Neural progenitor cell (in vitro differentiated cells): Measurements from ENCODE around the gene TFAM. TPM values are rescaled to one million over a fixed set of nuclear protein-coding genes. Genes with fewer than 3 reads are reported as not detected.
A peak's percentile ranks its signal among the peaks of the same experiment; 100 is the strongest.

ENCODE experiments used
- DNase-seq: peaks from one replicate; pipeline ENCODE4 v3.0.0-alpha.2; 2016; ENCODE audit warnings: low spot score
- H2AFZ ChIP-seq: fragments of 200-600 bp; sonication (generic); replicated peaks from 2 replicates; pipeline ENCODE4 v1.6.1; 2016; ENCODE audit warnings: antibody characterized with exemption
- H3F3A ChIP-seq: fragments of 200-600 bp; sonication (generic); 2 replicates; pipeline ENCODE4 v1.6.1; 2016; ENCODE audit warnings: antibody characterized with exemption, low read depth
- H3K27ac ChIP-seq: fragments of 200-600 bp; sonication (generic); 2 replicates; pipeline ENCODE4 v1.5.1; 2016; ENCODE audit warnings: mild to moderate bottlenecking
- H3K27me3 ChIP-seq: fragments of 200-600 bp; sonication (generic); 2 replicates; pipeline ENCODE4 v1.6.1; 2016; ENCODE audit warnings: mild to moderate bottlenecking, moderate library complexity
- H3K36me3 ChIP-seq: fragments of 200-600 bp; sonication (generic); 2 replicates; pipeline ENCODE4 v1.5.1; 2016
- H3K4me1 ChIP-seq: fragments of 200-600 bp; sonication (generic); 2 replicates; pipeline ENCODE4 v1.6.1; 2016; ENCODE audit warnings: mixed run types
- H3K4me2 ChIP-seq: fragments of 200-600 bp; sonication (generic); 2 replicates; pipeline ENCODE4 v1.6.1; 2016
- H3K4me3 ChIP-seq: fragments of 200-600 bp; sonication (generic); 2 replicates; pipeline ENCODE4 v1.5.1; 2016
- H3K79me2 ChIP-seq: fragments of 200-600 bp; sonication (generic); 2 replicates; pipeline ENCODE4 v1.6.1; 2016; ENCODE audit warnings: low read depth
- H3K9ac ChIP-seq: fragments of 200-600 bp; sonication (generic); 2 replicates; pipeline ENCODE4 v1.6.1; 2016
- H3K9me3 ChIP-seq: fragments of 200-600 bp; sonication (generic); 2 replicates; pipeline ENCODE4 v1.5.1; 2016; ENCODE audit warnings: low read depth
- H4K20me1 ChIP-seq: fragments of 200-600 bp; sonication (generic); 2 replicates; pipeline ENCODE4 v1.6.1; 2016; ENCODE audit warnings: low read depth
- H3K27ac Mint-ChIP-seq: 3 replicates; pipeline ENCODE4 v1.8.0; 2021; ENCODE audit warnings: mixed read lengths
- H3K27me3 Mint-ChIP-seq: 2 replicates; pipeline ENCODE4 v1.8.0; 2022; ENCODE audit warnings: low read depth, mild to moderate bottlenecking, inconsistent platforms, moderate library complexity, mixed read lengths; ENCODE audit not compliant: insufficient read depth
- H3K36me3 Mint-ChIP-seq: 3 replicates; pipeline ENCODE4 v1.8.0; 2021; ENCODE audit warnings: mixed read lengths
- H3K4me1 Mint-ChIP-seq: 3 replicates; pipeline ENCODE4 v1.8.0; 2021; ENCODE audit warnings: mixed read lengths
- H3K4me3 Mint-ChIP-seq: 3 replicates; pipeline ENCODE4 v1.8.0; 2021; ENCODE audit warnings: mild to moderate bottlenecking, moderate library complexity, mixed read lengths
- H3K9me3 Mint-ChIP-seq: 3 replicates; pipeline ENCODE4 v1.8.0; 2020; ENCODE audit warnings: mixed read lengths
- EZH2 ChIP-seq: fragments of 200-600 bp; sonication (generic); IDR thresholded peaks from 2 replicates; pipeline ENCODE4 v1.6.1; 2017; ENCODE audit warnings: antibody characterized with exemption, mild to moderate bottlenecking, moderate library complexity
- EZH2phosphoT487 ChIP-seq: fragments of 200-600 bp; sonication (generic); IDR thresholded peaks from 2 replicates; pipeline ENCODE4 v1.6.1; 2017; ENCODE audit warnings: antibody characterized with exemption
- total RNA-seq: library from RNA; depleted of rRNA; stranded (reverse); fragments of >200 nt; gene quantifications from 2 replicates; pipeline ENCODE4 v1.2.3, GENCODE V29; 2015; ENCODE audit warnings: low replicate concordance
- TF ChIP-seq, protein P1 (sequence below): fragments of 200-600 bp; sonication (generic); IDR thresholded peaks from 2 replicates; pipeline ENCODE4 v1.5.1; 2017; ENCODE audit warnings: antibody characterized with exemption, mild to moderate bottlenecking

TFAM gene
- total RNA-seq, 1 donor from 2014 or later: 61.2 TPM

DNA sequence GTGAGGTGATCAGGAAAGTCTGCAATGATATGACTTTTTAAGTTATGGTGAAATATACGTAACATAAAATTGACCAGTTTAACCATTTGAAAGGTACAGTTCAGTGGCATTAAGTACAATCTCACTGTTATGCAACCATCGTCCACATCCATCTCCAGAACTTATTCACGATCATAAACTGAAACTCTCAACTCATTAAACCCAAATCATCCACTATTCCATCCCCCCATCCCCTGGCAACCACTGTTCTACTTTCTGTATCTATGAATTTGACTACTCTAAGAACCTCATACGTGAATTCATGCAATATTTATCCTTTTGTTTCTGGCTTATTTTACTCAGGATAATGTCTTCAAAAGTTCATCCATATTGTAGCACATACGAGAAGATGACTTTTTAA is 48.4 kb downstream of the TFAM start:
- TF ChIP-seq EZH2 (no peak), EZH2phosphoT487 (no peak)
- TF ChIP-seq, protein P1, sequence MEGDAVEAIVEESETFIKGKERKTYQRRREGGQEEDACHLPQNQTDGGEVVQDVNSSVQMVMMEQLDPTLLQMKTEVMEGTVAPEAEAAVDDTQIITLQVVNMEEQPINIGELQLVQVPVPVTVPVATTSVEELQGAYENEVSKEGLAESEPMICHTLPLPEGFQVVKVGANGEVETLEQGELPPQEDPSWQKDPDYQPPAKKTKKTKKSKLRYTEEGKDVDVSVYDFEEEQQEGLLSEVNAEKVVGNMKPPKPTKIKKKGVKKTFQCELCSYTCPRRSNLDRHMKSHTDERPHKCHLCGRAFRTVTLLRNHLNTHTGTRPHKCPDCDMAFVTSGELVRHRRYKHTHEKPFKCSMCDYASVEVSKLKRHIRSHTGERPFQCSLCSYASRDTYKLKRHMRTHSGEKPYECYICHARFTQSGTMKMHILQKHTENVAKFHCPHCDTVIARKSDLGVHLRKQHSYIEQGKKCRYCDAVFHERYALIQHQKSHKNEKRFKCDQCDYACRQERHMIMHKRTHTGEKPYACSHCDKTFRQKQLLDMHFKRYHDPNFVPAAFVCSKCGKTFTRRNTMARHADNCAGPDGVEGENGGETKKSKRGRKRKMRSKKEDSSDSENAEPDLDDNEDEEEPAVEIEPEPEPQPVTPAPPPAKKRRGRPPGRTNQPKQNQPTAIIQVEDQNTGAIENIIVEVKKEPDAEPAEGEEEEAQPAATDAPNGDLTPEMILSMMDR: no peak
- Mint-ChIP-seq H3K27me3 (peaks cover 2% of the 10 kb centered on the region), H3K36me3 (no peaks in the 10 kb centered on the region), H3K4me3 (no peak overlapping the region), H3K27ac (no peak overlapping the region), H3K9me3 (no peaks in the 10 kb centered on the region), H3K4me1 (no peaks in the 10 kb centered on the region)
- Histone ChIP-seq H3K36me3 (no peaks in the 10 kb centered on the region), H3K27me3 (no peaks in the 10 kb centered on the region), H3K4me3 (no peak overlapping the region), H3K9me3 (no peaks in the 10 kb centered on the region), H4K20me1 (no peaks in the 10 kb centered on the region), H3K9ac (no peak overlapping the region), H3K4me2 (no peak overlapping the region), H3F3A (no peaks in the 10 kb centered on the region), H3K79me2 (no peaks in the 10 kb centered on the region), H3K4me1 (no peaks in the 10 kb centered on the region), H3K27ac (no peak overlapping the region), H2AFZ (no peak overlapping the region)
- DNase-seq: no peak

DNA sequence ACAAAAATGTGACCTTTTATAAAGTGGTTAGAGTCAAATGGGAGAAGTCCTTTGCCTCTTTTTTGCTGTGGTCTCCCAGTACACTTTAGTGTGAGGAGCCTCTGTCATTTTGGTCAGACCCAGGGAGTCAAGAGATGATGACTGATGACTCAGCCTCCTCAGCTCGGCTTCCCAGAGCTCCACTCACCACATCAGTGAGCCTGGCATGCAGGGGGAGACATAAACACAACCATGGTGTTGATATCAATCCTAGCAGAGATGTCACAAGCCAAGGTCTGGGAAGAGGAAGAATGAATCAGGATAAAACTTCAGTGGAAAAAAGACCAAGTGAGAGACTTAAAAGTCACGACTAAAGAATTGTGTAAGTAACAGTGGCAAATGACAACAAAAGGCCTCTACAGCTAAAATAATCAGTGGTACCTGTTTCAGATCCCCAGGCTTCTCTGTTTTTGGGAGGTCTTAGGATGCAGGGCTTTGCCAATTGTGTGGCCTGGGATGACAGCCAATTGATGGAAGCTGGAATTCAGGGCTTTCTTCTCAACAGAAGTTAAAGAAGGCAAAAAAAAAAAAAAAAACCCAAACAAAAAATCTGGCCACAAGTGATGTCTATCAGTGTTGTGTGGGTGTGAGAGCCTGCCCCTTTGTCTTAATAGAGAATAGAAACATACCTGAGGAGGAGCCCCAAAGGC is 50.2 kb downstream of the TFAM start:
- H3K9ac ChIP-seq: no peak overlapping the region
- no peaks in the 10 kb centered on the region for H3F3A ChIP-seq
- Mint-ChIP-seq H3K4me3 (no peak overlapping the region), H3K4me1 (no peaks in the 10 kb centered on the region), H3K9me3 (peaks cover 6% of the 10 kb centered on the region), H3K36me3 (no peaks in the 10 kb centered on the region), H3K27me3 (peaks cover 2% of the 10 kb centered on the region), H3K27ac (no peak overlapping the region)
- no peaks in the 10 kb centered on the region for H4K20me1 ChIP-seq
- no peak for DNase-seq
- no peak overlapping the region for H3K27ac ChIP-seq
- no peaks in the 10 kb centered on the region for H3K4me1 ChIP-seq
- no peaks in the 10 kb centered on the region for H3K36me3 ChIP-seq
- no peak overlapping the region for H2AFZ ChIP-seq
- H3K4me3 ChIP-seq: no peak overlapping the region
- H3K4me2 ChIP-seq: no peak overlapping the region
- no peaks in the 10 kb centered on the region for H3K9me3 ChIP-seq
- TF ChIP-seq EZH2: no peak
- TF ChIP-seq, protein P1: no peak
- no peak for TF ChIP-seq EZH2phosphoT487
- no peaks in the 10 kb centered on the region for H3K79me2 ChIP-seq
- no peaks in the 10 kb centered on the region for H3K27me3 ChIP-seq

DNA sequence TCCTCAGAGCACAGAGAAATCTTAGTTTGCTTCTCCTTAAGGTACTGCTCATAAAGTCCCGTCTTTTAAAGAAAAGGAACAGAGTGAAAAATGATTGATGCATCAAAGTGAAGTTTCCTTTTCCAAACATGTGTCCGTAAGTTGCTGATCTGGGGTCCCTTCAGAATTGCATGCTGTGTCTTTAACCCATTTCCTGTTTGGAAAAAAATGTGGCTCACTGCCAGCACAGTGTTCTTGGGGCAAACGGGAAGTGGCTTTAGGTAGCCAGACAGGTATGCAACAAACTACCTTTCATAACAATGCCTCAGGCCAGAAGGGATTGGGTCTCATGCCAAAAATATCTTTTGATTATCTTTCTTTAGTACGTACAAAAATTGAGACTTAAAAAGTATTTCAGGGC is 50.9 kb downstream of the TFAM start:
- H3K4me2 ChIP-seq: no peak overlapping the region
- no peak overlapping the region for H3K9ac ChIP-seq
- H4K20me1 ChIP-seq: no peaks in the 10 kb centered on the region
- H3K27ac ChIP-seq: no peak overlapping the region
- H3K27ac Mint-ChIP-seq: no peak overlapping the region
- no peaks in the 10 kb centered on the region for H3F3A ChIP-seq
- H3K27me3 ChIP-seq: no peaks in the 10 kb centered on the region
- H3K9me3 ChIP-seq: no peaks in the 10 kb centered on the region
- H3K9me3 Mint-ChIP-seq: peaks cover 6% of the 10 kb centered on the region
- H3K4me1 Mint-ChIP-seq: no peaks in the 10 kb centered on the region
- no peaks in the 10 kb centered on the region for H3K36me3 Mint-ChIP-seq
- peak overlapping the region; percentile 46 for H2AFZ ChIP-seq
- H3K27me3 Mint-ChIP-seq: peaks cover 2% of the 10 kb centered on the region
- no peaks in the 10 kb centered on the region for H3K4me1 ChIP-seq
- no peak overlapping the region for H3K4me3 ChIP-seq
- DNase-seq: no peak
- H3K79me2 ChIP-seq: no peaks in the 10 kb centered on the region
- TF ChIP-seq EZH2: no peak
- no peak for TF ChIP-seq EZH2phosphoT487
- TF ChIP-seq, protein P1: no peak
- H3K36me3 ChIP-seq: no peaks in the 10 kb centered on the region
- no peak overlapping the region for H3K4me3 Mint-ChIP-seq
